Loucy (cell line): Measurements from ENCODE around the gene KDM4B.

Source experiments
- H2AFZ ChIP-seq: fragments of 200-600 bp; sonication (generic); 2 replicates; pipeline ENCODE4 v1.6.0; 2016; ENCODE audit warnings: antibody characterized with exemption, mild to moderate bottlenecking, low read length, moderate library complexity
- H3F3A ChIP-seq: fragments of 200-600 bp; 2 replicates; pipeline ENCODE4 v1.6.0; 2016; ENCODE audit warnings: antibody characterized with exemption, low read depth, mild to moderate bottlenecking
- H3K27me3 ChIP-seq: fragments of 200-600 bp; sonication (generic); 2 replicates; pipeline ENCODE4 v1.6.1; 2014; ENCODE audit warnings: low read length, mild to moderate bottlenecking; ENCODE audit not compliant: insufficient read depth, poor library complexity, severe bottlenecking
- H3K36me3 ChIP-seq: fragments of 200-600 bp; sonication (generic); 2 replicates; pipeline ENCODE4 v1.6.1; 2016; ENCODE audit warnings: low read length; ENCODE audit not compliant: insufficient read depth
- H3K4me1 ChIP-seq: fragments of 200-600 bp; sonication (generic); 2 replicates; pipeline ENCODE4 v1.5.1; 2014; ENCODE audit warnings: low read length, mild to moderate bottlenecking; ENCODE audit not compliant: insufficient read depth, poor library complexity, severe bottlenecking
- H3K4me2 ChIP-seq: fragments of 200-600 bp; sonication (generic); 2 replicates; pipeline ENCODE4 v1.6.0; 2014; ENCODE audit warnings: antibody characterized with exemption, low read length, low read depth, mild to moderate bottlenecking; ENCODE audit not compliant: poor library complexity, severe bottlenecking
- H3K4me3 ChIP-seq: fragments of 200-600 bp; sonication (generic); 2 replicates; pipeline ENCODE4 v1.5.1; 2014; ENCODE audit warnings: low read length, mild to moderate bottlenecking, mixed read lengths; ENCODE audit not compliant: poor library complexity, severe bottlenecking
- H3K79me2 ChIP-seq: fragments of 200-600 bp; sonication (generic); 2 replicates; pipeline ENCODE4 v1.6.1; 2014; ENCODE audit warnings: low read length; ENCODE audit not compliant: insufficient read depth
- H3K9ac ChIP-seq: fragments of 200-600 bp; sonication (generic); 2 replicates; pipeline ENCODE4 v1.6.0; 2014; ENCODE audit warnings: mild to moderate bottlenecking, low read depth, low read length, moderate library complexity; ENCODE audit not compliant: poor library complexity, severe bottlenecking
- H3K9me2 ChIP-seq: fragments of 200-600 bp; sonication (generic); replicated peaks from 2 replicates; pipeline ENCODE4 v1.6.1; 2016; ENCODE audit warnings: low read depth, low read length, mixed read lengths
- H3K9me3 ChIP-seq: fragments of 200-600 bp; sonication (generic); 2 replicates; pipeline ENCODE4 v1.6.1; 2014; ENCODE audit warnings: mild to moderate bottlenecking, antibody characterized with exemption, low read length, low read depth; ENCODE audit not compliant: insufficient read depth
- H4K20me1 ChIP-seq: fragments of 200-600 bp; sonication (generic); 2 replicates; pipeline ENCODE4 v1.6.0; 2014; ENCODE audit warnings: antibody characterized with exemption, low read length, mild to moderate bottlenecking; ENCODE audit not compliant: insufficient read depth, poor library complexity, severe bottlenecking
- EZH2phosphoT487 ChIP-seq: fragments of 200-600 bp; IDR thresholded peaks from 2 replicates; pipeline ENCODE4 v1.6.1; 2018; ENCODE audit warnings: antibody characterized with exemption, mild to moderate bottlenecking, moderate library complexity, borderline replicate concordance
- TF ChIP-seq, protein P1 (sequence below): fragments of 200-600 bp; sonication (generic); conservative IDR thresholded peaks from 2 replicates; pipeline ENCODE4 v1.5.1; 2014; ENCODE audit warnings: mild to moderate bottlenecking, antibody characterized with exemption, low read length

KDM4B gene

DNA sequence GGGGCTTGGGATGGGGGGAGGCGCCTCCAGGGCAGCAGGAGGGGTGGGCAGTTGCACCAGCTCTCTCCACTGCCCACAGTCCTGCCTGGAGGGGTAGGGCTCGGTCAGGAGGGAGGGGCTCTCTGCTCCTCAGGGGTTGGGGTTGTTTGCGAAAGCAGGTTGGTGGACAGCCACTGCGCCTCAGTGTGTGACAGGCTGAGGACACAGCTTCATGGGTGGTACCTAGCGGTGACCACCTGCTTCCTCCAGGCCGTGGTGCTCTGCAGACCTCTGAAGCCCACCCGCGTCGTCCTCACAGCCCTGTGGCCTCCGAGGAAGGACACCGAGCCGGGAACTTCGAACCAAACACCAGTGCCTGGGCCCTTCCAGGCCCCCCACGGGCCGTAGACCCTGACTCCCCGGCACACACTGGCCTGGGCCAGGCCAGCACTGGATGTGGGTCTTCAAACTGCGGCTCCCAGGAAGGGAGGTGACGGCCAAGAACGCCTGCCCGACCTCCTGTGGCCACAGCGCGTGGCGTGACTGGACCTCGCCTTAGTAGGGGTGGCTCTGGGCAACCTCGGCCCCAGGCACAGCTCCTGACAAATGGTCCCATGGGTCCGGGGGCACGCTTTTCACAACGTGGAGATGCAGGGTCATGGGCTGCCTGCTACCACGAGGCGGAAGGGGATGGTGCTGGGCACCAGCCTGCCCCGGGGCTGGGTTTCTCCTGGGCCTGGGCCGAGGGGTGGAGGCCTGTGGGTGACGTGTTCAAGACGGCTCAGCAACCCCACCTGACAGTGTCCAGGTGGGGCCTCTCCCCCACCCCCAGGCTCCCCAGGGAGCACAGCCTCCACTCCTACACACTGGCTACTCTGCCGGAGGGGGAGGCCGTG lies 173.2 kb downstream of the KDM4B start:
- TF ChIP-seq, protein P1, sequence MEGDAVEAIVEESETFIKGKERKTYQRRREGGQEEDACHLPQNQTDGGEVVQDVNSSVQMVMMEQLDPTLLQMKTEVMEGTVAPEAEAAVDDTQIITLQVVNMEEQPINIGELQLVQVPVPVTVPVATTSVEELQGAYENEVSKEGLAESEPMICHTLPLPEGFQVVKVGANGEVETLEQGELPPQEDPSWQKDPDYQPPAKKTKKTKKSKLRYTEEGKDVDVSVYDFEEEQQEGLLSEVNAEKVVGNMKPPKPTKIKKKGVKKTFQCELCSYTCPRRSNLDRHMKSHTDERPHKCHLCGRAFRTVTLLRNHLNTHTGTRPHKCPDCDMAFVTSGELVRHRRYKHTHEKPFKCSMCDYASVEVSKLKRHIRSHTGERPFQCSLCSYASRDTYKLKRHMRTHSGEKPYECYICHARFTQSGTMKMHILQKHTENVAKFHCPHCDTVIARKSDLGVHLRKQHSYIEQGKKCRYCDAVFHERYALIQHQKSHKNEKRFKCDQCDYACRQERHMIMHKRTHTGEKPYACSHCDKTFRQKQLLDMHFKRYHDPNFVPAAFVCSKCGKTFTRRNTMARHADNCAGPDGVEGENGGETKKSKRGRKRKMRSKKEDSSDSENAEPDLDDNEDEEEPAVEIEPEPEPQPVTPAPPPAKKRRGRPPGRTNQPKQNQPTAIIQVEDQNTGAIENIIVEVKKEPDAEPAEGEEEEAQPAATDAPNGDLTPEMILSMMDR, result no peak
- no peak for TF ChIP-seq EZH2phosphoT487
- Histone ChIP-seq H3K9me2 (no peaks in the 10 kb centered on the region), H3K9me3 (no peaks in the 10 kb centered on the region), H2AFZ (no peak overlapping the region), H3F3A (no peaks in the 10 kb centered on the region), H3K4me3 (no peak overlapping the region), H3K79me2 (peaks cover 9% of the 10 kb centered on the region; the same call in 1 of the 2 replicates), H3K4me1 (peaks cover 54% of the 10 kb centered on the region), H3K4me2 (no peak overlapping the region), H3K9ac (no peak overlapping the region), H3K27me3 (no peaks in the 10 kb centered on the region), H4K20me1 (no peaks in the 10 kb centered on the region), H3K36me3 (peaks cover 59% of the 10 kb centered on the region; the same call in 1 of the 2 replicates)

DNA sequence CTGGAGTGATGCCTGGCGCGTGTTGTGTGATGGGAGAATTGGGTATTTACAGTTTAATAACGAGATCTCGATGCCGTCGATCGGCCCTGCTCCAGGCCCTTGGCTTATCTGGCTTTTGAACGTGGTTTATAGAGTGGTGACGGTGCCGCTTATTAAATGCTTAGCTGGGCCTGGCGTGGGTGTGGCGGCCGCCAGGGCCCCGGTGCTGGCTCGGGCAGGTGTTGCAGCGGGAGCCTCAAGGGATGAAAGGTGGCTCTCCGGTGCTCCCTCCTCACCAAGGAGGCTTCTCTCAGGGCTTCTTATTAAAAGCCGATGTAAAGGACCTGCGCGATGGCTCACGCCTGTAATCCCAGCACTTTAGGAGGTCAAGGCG lies 173.8 kb downstream of the KDM4B start:
- H3K4me1 ChIP-seq, result peaks cover 51% of the 10 kb centered on the region
- no peak overlapping the region for H2AFZ ChIP-seq
- H3K27me3 ChIP-seq, result no peaks in the 10 kb centered on the region
- TF ChIP-seq EZH2phosphoT487, result no peak
- TF ChIP-seq, protein P1, result no peak
- peak overlapping the region; percentile 18 for H3K9ac ChIP-seq
- H3K36me3 ChIP-seq, result peaks cover 53% of the 10 kb centered on the region; the same call in 1 of the 2 replicates
- no peak overlapping the region for H3K4me3 ChIP-seq
- H3K79me2 ChIP-seq, result peaks cover 9% of the 10 kb centered on the region; the same call in 1 of the 2 replicates
- H3K4me2 ChIP-seq, result peak overlapping the region; percentile 55
- no peaks in the 10 kb centered on the region for H3F3A ChIP-seq
- no peaks in the 10 kb centered on the region for H3K9me2 ChIP-seq
- no peaks in the 10 kb centered on the region for H4K20me1 ChIP-seq
- H3K9me3 ChIP-seq, result no peaks in the 10 kb centered on the region

DNA sequence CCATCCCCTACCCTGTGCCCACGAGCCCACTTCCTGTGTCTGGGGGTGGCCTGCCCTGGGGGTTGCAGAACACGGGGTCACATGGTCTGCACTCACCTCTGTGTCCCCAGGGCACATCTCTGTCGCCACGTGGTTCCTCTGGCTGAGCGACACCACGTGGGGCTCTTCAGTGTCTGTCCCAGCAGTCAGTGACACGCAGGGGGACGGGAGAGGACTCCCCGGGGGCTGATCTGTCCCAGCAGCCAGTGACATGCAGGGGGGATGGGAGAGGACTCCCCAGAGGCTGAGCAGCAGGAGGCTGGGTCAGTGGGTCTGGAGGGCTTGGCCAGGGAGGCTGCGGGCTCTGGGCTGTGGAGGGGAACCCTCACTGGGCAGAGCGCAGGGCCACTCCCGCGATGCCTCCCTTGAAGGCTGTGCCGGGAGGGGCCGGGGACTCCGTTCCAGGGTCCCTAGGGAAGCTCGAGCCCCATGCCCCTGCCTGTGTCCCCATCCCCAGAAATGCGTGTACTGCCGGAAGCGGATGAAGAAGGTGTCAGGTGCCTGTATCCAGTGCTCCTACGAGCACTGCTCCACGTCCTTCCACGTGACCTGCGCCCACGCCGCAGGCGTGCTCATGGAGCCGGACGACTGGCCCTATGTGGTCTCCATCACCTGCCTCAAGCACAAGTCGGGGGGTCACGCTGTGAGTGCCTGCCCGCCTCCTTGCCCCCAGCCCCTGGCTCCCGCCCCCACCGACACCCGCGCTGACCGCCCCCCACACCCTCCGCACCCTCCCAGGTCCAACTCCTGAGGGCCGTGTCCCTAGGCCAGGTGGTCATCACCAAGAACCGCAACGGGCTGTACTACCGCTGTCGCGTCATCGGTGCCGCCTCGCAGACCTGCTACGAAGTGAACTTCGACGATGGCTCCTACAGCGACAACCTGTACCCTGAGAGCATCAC lies 174.8 kb downstream of the KDM4B start:
- Histone ChIP-seq H3K9me2 (no peaks in the 10 kb centered on the region), H2AFZ (no peak overlapping the region), H3K79me2 (peaks cover 9% of the 10 kb centered on the region; the same call in 1 of the 2 replicates), H3K4me2 (peak overlapping the region; percentile 55), H3K4me1 (peaks cover 41% of the 10 kb centered on the region), H3K27me3 (no peaks in the 10 kb centered on the region), H3K9me3 (no peaks in the 10 kb centered on the region), H3K36me3 (peaks cover 53% of the 10 kb centered on the region; the same call in 1 of the 2 replicates), H4K20me1 (no peaks in the 10 kb centered on the region), H3F3A (no peaks in the 10 kb centered on the region), H3K9ac (peak overlapping the region; percentile 18), H3K4me3 (peak overlapping the region; percentile 11)
- TF ChIP-seq, protein P1, result no peak
- TF ChIP-seq EZH2phosphoT487, result no peak
